Activated T-helper 1 cell treated with anti-CD3 and anti-CD28 coated beads, Interleukin-12 subunit alpha, Interleukin-12 subunit beta, Interleukin-2, Interleukin-4 antibody, amounts not matched to agents 30 ng/mL and 10 ng/mL and 1 ng/mL, durations not matched to agents 14 hours and 24 hours and 36 hours (primary cell): Measurements from ENCODE around the gene PHLDB1. TPM values are rescaled to one million over a fixed set of nuclear protein-coding genes. Genes with fewer than 3 reads are reported as not detected.
A peak's percentile ranks its signal among the peaks of the same experiment; 100 is the strongest.

Source experiments
- DNase-seq: peaks from one replicate; pipeline ENCODE4 v3.0.0; 2021; ENCODE audit warnings: low spot score
- H3K27ac Mint-ChIP-seq: one replicate; pipeline ENCODE4 v1.8.0; 2021; ENCODE audit warnings: mild to moderate bottlenecking, mixed read lengths
- H3K27me3 Mint-ChIP-seq: one replicate; pipeline ENCODE4 v1.8.0; 2022; ENCODE audit warnings: mild to moderate bottlenecking, moderate library complexity, mixed read lengths; ENCODE audit not compliant: insufficient read depth
- H3K36me3 Mint-ChIP-seq: one replicate; pipeline ENCODE4 v1.8.0; 2021; ENCODE audit warnings: low read depth, mixed read lengths
- H3K4me1 Mint-ChIP-seq: one replicate; pipeline ENCODE4 v1.8.0; 2021; ENCODE audit warnings: low read depth, mixed read lengths
- H3K4me3 Mint-ChIP-seq: one replicate; pipeline ENCODE4 v1.8.0; 2021; ENCODE audit warnings: mild to moderate bottlenecking, moderate library complexity, mixed read lengths
- H3K9me3 Mint-ChIP-seq: one replicate; pipeline ENCODE4 v1.8.0; 2021; ENCODE audit warnings: mixed read lengths
- intact Hi-C: fragments of 100-400 bp; cut with micrococcal nuclease; formaldehyde crosslinking; loops from one replicate; pipeline ENCODE4 v1.15.1; 2024
- total RNA-seq: library from RNA; stranded (reverse); gene quantifications from 2 replicates; pipeline ENCODE4 v1.2.3, GENCODE V29; 2022

Gene PHLDB1
- total RNA-seq, 1 donor from 2014 or later: 1.4 TPM

DNA sequence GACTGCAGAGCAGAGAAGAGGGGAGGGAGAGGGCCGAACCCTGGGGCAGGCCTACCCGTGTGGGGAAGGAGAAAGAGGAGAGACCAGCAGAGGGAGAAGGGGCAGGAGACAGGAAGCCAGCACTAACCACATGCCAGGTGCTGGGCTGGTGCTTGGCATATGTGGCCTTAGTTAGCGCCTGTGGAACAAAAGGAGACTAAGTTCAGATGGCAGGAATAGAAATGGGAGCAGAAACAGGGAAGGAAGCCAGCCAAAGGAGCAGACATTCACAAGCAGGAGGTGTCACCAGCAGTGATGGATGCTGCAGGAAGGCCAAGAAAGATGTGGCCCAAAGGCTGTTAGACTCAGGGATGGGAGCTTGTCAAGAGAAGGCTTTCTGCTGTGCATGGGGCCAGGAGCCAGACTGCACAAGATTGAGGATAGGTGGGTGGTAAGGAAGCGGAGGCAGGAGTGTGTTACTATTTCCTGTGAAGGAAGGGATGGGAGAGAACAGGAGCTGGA, 45.3 kb downstream of the PHLDB1 start:
- H3K27ac Mint-ChIP-seq: no peak overlapping the region
- H3K27me3 Mint-ChIP-seq: peaks cover 6% of the 10 kb centered on the region
- H3K4me1 Mint-ChIP-seq: peaks cover 6% of the 10 kb centered on the region
- intact Hi-C loops: no loop called here
- no peaks in the 10 kb centered on the region for H3K36me3 Mint-ChIP-seq
- H3K9me3 Mint-ChIP-seq: no peaks in the 10 kb centered on the region
- DNase-seq: no peak
- H3K4me3 Mint-ChIP-seq: no peak overlapping the region

DNA sequence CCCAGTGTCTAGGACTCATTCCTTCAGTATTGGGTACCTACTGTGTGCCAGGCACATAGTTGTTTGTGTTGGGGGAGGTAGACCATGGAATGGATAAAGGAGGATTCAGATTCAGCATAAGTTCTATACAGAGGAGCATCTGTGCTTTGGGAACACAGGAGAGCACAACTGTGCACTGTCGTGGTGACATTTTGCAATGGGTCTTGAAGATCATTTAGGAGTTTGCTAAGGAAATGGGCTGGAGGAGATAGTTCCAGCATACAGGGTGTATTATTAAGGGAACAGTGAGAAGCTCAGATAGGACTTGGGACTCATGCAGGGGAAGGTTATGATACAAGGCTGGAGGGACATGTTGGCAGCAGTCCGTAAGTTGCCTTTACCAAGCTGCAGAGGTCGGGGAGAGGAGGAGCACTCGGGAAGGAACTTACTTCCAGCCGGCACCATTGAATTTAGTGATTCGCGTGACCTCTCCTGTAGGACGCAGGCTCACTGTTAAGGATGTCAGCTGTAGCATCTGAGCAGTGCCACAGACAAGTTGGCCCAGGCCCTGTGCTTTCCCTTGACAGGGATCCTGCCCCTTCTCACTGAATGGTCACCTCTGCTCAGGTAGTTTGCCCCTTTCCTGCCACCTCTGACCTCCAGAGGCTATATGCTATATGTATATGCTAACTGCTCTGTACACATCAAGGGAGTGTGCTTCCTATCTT, 46.4 kb downstream of the PHLDB1 start:
- Mint-ChIP-seq H3K4me1 (peaks cover 6% of the 10 kb centered on the region), H3K36me3 (no peaks in the 10 kb centered on the region), H3K9me3 (no peaks in the 10 kb centered on the region), H3K4me3 (no peak overlapping the region), H3K27me3 (peaks cover 4% of the 10 kb centered on the region), H3K27ac (no peak overlapping the region)
- no peak for DNase-seq
- intact Hi-C loops: no loop called here

DNA sequence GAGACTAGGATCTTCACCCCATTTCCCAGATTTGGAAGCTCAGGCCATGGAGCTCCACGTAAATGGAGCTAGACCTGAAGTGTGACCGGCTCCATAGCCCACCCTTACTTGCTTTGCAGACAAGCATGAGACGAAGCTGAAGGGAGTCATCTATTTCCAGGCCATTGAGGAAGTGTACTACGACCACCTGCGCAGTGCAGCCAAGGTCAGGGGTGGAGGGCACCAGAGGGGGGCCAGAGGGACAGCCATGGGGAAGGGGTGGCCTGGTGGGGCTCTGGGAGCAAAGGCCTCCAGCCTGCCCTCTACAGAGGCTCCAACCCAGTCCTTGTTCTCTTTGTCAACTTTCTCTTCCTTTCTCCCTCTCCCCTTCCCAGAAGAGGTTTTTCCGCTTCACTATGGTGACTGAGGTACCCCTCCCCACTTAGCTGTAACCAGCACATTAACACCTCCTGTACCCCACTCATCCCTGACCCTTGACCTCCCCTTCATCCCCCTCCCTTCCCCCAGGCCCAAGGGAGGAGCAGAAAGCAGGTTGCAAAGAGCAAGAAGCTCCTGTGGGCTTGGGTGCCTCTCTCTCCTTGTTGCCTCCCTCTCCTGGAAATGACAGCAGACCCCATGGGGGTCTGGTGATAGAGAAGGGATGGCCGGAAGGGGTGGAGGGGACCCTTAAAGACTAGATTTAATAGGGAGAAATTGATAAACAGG, 48.2 kb downstream of the PHLDB1 start:
- Mint-ChIP-seq H3K9me3 (no peaks in the 10 kb centered on the region), H3K36me3 (no peaks in the 10 kb centered on the region), H3K4me1 (peaks cover 6% of the 10 kb centered on the region), H3K4me3 (no peak overlapping the region), H3K27me3 (peaks cover 7% of the 10 kb centered on the region), H3K27ac (no peak overlapping the region)
- intact Hi-C loops: no loop called here
- DNase-seq: no peak

DNA sequence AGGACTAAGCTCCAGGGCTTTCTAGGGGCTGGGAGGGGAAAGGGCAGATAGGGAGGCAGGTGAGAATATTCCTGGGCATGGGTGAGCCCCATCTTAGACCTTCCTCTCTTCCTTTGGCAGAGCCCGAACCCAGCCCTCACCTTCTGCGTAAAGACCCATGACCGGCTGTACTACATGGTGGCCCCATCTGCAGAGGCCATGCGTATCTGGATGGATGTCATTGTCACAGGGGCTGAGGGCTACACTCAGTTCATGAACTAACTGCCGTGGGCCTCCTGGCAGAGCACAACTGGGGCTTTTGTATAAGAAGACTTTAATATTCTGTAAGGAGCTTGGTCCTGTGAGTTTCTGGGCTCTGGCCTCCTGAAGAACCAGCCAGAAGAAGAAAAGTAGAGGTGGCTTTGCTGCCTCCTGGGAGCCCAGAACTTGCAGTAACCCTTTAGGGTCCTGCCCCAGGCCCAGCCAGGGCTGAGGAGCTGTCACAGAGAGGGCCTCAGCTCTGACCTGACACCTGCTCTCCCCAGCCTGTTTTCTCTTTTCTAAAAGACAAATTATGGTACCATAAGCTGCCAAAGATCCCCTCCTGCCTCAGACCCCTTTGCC, 49.2 kb downstream of the PHLDB1 start:
- Mint-ChIP-seq H3K36me3 (no peaks in the 10 kb centered on the region), H3K27me3 (peaks cover 7% of the 10 kb centered on the region), H3K4me3 (no peak overlapping the region), H3K4me1 (peaks cover 6% of the 10 kb centered on the region), H3K9me3 (no peaks in the 10 kb centered on the region), H3K27ac (no peak overlapping the region)
- intact Hi-C loops: no loop called here
- DNase-seq: no peak

DNA sequence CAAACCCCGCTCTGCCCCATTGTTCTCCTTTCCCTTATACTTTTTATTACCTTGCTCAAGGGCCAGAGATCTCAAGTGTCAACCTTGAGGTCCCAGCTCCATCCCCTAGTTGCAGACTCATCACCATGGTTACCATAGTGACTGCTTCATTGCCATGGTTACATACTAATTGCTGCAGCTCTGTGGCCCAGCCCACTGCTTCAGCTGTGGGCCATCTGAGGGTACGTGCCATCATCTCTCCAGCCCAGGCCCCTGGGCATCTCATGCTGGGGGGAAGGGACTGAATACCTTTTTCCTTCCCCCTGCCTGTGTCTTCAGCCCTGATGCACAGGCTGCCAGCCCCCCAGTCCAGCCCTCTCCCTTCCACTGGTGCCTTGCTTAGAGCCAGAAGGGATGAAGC, 49.8 kb downstream of the PHLDB1 start:
- peaks cover 6% of the 10 kb centered on the region for H3K4me1 Mint-ChIP-seq
- DNase-seq: no peak
- no peak overlapping the region for H3K4me3 Mint-ChIP-seq
- H3K27me3 Mint-ChIP-seq: peaks cover 7% of the 10 kb centered on the region
- no peaks in the 10 kb centered on the region for H3K9me3 Mint-ChIP-seq
- H3K36me3 Mint-ChIP-seq: no peaks in the 10 kb centered on the region
- no peak overlapping the region for H3K27ac Mint-ChIP-seq
- intact Hi-C loops: no loop called here

DNA sequence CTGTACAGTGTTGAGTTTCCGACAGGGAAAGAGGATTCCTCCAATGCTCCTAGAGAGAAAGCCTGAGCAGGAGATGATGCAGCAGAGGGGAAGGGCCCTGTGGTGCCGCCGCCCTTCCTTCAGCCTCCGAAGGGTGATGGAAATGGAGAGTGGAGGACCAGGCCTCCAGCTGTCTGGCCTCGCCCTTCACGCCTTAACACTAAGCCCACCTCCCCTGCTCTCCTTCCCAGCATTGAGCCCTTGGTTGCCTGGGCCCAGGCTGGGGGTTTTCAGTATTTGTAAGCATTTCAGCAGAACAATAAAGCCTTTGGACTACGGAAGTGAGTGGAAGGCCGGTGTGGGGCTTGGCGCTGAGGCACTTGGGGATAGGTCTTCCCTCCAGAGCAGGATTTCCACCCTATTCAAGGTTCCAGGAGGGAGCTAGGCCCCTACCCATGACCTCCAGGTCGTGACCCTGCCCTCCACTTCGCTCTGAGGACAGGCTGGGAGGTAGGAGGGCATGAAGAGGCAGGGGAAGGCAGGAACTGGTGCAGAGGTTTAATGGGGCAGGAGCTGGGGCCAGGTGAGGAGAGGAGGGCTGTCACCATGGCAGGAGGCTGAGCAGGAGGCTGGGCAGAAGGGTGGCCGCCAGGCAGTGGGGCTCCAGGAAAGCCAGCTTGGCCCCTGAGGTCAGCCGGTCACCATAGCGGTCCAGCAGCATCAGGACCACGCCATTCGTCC, 50.5 kb downstream of the PHLDB1 start:
- peaks cover under 1% of the 10 kb centered on the region for H3K4me1 Mint-ChIP-seq
- no peaks in the 10 kb centered on the region for H3K36me3 Mint-ChIP-seq
- no peak for DNase-seq
- intact Hi-C loops: no loop called here
- H3K9me3 Mint-ChIP-seq: no peaks in the 10 kb centered on the region
- H3K27me3 Mint-ChIP-seq: peaks cover 7% of the 10 kb centered on the region
- H3K27ac Mint-ChIP-seq: no peak overlapping the region
- H3K4me3 Mint-ChIP-seq: no peak overlapping the region

DNA sequence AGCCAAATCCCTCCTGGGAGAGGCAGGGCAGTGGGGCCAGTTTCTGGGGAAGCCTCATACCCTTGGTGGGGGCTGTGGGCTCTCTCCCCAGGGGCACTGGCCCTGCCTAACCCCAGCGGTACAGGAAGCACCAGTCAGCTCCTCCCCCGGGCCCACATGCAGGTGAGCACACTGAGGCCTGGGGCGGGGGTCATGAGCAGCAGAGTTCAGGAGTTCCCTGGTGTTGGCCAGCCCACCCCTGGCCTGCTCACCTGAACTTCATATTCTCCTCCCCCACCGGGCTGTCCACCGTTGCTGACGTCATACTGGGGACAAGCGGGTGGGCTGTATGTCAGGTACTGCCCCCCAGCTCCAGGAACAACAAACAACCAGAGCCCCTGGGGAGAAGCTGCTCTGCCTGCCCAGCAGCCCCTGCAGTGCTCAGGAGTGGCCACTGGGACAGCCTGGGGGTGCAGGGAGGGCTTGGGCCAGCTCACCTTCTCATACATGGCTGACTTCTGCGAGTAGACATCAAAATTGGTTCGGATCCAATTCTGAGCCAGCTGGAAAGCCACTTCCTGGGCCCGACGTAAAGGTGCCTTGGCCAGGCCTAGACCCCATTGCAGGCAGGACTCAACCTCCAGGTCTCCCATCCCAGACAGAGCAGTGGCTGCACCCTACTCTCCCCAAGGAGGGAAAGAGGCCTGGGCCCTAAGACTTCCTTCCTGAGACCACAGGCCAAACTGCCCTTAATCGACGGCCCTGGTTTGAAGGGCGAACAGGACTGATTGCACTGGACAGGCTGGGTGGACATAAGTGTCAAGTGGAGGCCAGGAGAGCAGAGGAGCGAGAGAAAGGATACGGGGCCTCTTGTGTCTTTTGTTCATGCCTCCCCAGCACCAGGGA, 51.3 kb downstream of the PHLDB1 start:
- no peaks in the 10 kb centered on the region for H3K9me3 Mint-ChIP-seq
- peaks cover 9% of the 10 kb centered on the region for H3K27me3 Mint-ChIP-seq

DNA sequence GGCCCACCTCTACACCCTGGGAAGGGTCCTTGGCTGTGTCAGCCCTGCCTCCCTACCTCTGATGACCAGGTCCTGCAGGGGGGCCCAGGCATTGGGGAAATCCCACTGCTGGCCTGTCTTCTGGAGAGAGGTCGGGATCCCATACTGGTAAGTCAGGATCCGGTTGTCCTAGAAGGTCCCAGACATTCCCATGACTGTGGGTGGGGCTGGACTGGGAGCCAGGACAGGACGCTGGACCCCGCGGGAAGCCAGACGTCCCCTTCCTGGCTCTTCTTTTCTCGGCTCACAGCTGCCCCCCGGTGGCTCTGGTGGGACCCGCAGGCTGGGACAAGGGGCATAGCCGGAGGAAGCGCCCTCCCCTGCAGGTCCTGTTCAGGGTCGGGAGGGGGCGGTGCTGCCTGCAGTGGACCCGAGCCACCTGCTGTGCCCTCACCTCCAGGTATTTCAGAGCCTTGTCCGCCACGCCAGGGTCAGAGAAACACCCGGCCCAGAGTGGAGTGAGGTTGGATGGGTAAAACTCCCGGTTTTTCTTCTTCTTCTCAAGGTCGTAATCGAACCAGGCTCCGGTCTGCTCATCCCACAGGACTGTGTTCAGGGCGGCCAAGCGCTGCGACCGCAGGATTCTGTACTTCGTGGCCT, 52.0 kb downstream of the PHLDB1 start:
- intact Hi-C loops: loop anchor here (1.0 kb wide), 3 partner anchors 64 to 514 kb away; partner anchors contain the start of gene UPK2
- peaks cover 9% of the 10 kb centered on the region for H3K27me3 Mint-ChIP-seq
- H3K27ac Mint-ChIP-seq: no peak overlapping the region
- H3K9me3 Mint-ChIP-seq: no peaks in the 10 kb centered on the region
- H3K36me3 Mint-ChIP-seq: no peaks in the 10 kb centered on the region
- DNase-seq: peak; percentile 74
- no peak overlapping the region for H3K4me3 Mint-ChIP-seq
- H3K4me1 Mint-ChIP-seq: no peaks in the 10 kb centered on the region

More for the DNA sequence above, 51.3 kb downstream of the PHLDB1 start:
- Mint-ChIP-seq H3K4me3 (no peak overlapping the region), H3K4me1 (no peaks in the 10 kb centered on the region), H3K36me3 (no peaks in the 10 kb centered on the region), H3K27ac (no peak overlapping the region)
- intact Hi-C loops: loop anchor here (1.0 kb wide), 3 partner anchors 63 to 513 kb away; partner anchors contain the start of gene UPK2
- DNase-seq: no peak

DNA sequence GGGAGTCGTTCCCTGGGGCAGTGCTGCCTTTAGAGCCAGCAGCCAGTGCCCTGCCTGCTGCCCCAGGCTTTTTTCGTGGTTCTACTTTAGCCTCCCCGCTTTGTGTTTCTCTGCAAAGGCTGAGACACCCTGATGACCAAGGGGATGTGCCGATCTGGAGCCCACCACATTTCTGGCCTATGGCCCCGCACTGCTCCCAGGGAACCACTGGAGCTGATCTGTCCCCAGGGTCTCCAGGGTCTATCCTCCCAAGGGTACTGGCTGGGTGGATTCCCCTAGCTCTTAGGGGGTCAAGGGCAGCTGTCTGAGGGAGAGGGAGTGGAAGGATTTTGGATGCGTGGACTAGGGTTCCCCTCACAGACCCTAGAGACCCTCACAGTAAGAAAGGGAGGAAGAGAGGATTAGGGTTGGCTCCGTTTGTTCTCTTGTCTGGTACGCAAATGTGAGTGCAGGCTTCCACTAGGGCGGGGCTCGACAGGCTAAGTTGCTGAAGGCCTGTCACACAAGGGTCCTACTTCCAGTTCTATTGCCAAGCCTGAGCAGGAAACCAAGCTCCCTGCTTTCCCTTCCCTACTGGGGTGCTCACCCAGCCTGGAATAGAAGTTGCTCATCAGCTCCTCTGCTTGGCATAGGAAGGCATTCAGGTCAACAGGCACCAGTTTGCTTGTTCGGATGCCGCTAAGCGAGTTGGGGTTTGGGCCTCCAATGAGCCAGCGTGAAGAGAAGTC, 52.7 kb downstream of the PHLDB1 start:
- H3K4me1 Mint-ChIP-seq: no peaks in the 10 kb centered on the region
- no peak for DNase-seq
- H3K27ac Mint-ChIP-seq: no peak overlapping the region
- peaks cover 9% of the 10 kb centered on the region for H3K27me3 Mint-ChIP-seq
- no peaks in the 10 kb centered on the region for H3K36me3 Mint-ChIP-seq
- intact Hi-C loops: loop anchor here (1.0 kb wide), 3 partner anchors 65 to 515 kb away; partner anchors contain the start of gene UPK2
- no peak overlapping the region for H3K4me3 Mint-ChIP-seq
- no peaks in the 10 kb centered on the region for H3K9me3 Mint-ChIP-seq

DNA sequence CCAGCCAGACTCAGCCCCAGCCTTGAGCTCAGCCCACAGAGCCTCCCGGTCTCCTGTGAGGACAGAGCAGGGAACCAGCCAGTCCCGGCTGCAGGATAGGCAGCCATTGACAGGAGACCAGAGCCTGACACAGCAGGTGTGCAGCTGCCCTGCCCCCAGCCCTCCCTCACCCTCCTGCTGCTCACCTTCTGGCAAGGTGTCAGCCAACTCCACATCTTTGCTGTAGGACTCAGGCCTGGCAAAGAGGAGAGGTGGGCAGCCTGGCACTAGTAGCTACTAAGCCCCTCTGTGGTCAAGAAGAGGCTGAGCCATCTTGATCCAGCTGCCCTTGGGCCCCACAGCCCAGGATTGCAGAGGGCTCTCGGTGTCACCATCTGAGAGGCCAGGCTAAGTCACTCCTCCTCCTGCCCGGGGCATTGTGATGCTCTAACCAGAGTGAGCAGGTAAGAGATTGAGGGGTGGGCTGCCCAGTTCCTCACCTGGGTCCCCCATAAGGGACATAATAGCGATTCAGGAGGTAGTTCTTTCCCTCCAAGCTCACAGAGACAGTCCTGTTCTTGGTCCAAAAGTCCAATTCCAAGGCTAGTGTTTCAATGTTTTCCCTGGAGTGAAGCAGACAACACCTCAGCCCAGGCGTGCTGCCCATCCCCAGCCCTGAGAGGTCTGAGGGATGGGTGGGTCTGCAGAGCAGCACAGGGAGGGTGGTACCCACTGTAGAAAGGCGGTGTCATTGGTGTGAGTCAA, 53.4 kb downstream of the PHLDB1 start:
- Mint-ChIP-seq H3K36me3 (no peaks in the 10 kb centered on the region), H3K27ac (no peak overlapping the region), H3K9me3 (no peaks in the 10 kb centered on the region), H3K27me3 (peaks cover 9% of the 10 kb centered on the region), H3K4me3 (no peak overlapping the region), H3K4me1 (no peaks in the 10 kb centered on the region)
- DNase-seq: no peak
- intact Hi-C loops: no loop called here
